CD4-positive, CD25-positive, alpha-beta regulatory T cell (primary cell): Measurements from ENCODE around the gene SNRPB2. TPM values are rescaled to one million over a fixed set of nuclear protein-coding genes. Genes with fewer than 3 reads are reported as not detected.
A peak's percentile ranks its signal among the peaks of the same experiment; 100 is the strongest.

Experiments used
- ATAC-seq, 2 donors: fragments of 150-1000 bp; cut with Tn5 transposase; one replicate each; pipeline ENCODE4 v1.10.0; 2021; ENCODE audit warnings: low read depth in 2 of 2, moderate number of reproducible peaks in 2 of 2, moderate library complexity in 1 of 2
- DNase-seq, 3 donors: peaks; one replicate each; pipeline versions ENCODE4 v3.0.0 to v3.0.0-alpha.2; 2012 to 2022; ENCODE audit warnings: mixed read lengths in 1 of 3
- H3K27ac ChIP-seq: one replicate; pipeline ENCODE4 v1.7.0; 2013; ENCODE audit warnings: mild to moderate bottlenecking, low read length; ENCODE audit not compliant: insufficient read depth, poor library complexity, severe bottlenecking
- H3K27me3 ChIP-seq: one replicate; pipeline ENCODE4 v1.7.0; 2013; ENCODE audit warnings: low read length; ENCODE audit not compliant: control insufficient read depth, insufficient read depth
- H3K36me3 ChIP-seq: one replicate; pipeline ENCODE4 v1.7.0; 2013; ENCODE audit warnings: mild to moderate bottlenecking, low read length, moderate library complexity; ENCODE audit not compliant: control insufficient read depth, insufficient read depth
- H3K4me1 ChIP-seq: 2 replicates; pipeline ENCODE4 v1.7.0; 2013; ENCODE audit warnings: mild to moderate bottlenecking, low read length; ENCODE audit not compliant: insufficient read depth, control insufficient read depth, poor library complexity, severe bottlenecking
- H3K4me3 ChIP-seq: one replicate; pipeline ENCODE4 v1.7.0; 2013; ENCODE audit warnings: low read depth, mild to moderate bottlenecking, low read length, moderate library complexity
- H3K9me3 ChIP-seq, 2 experiments: 1 replicate in 1 of 2; 2 replicates in 1 of 2; pipeline ENCODE4 v1.7.0; 2013; ENCODE audit warnings: low read length in 2 of 2, mild to moderate bottlenecking in 1 of 2, moderate library complexity in 1 of 2; ENCODE audit not compliant: control insufficient read depth in 2 of 2
- H3K27ac Mint-ChIP-seq, 3 donors: one replicate each; pipeline ENCODE4 v1.8.0; 2020 to 2022; ENCODE audit warnings: mild to moderate bottlenecking in 3 of 3, mixed read lengths in 3 of 3, moderate library complexity in 2 of 3
- H3K27me3 Mint-ChIP-seq: one replicate; pipeline ENCODE4 v1.8.0; 2022; ENCODE audit warnings: mild to moderate bottlenecking, mixed read lengths
- H3K36me3 Mint-ChIP-seq: one replicate; pipeline ENCODE4 v1.8.0; 2020; ENCODE audit warnings: mixed read lengths
- H3K4me1 Mint-ChIP-seq, 4 donors: one replicate each; pipeline ENCODE4 v1.8.0; 2020 to 2022; ENCODE audit warnings: mixed read lengths in 4 of 4, mild to moderate bottlenecking in 1 of 4
- H3K4me3 Mint-ChIP-seq, 4 donors: one replicate each; pipeline ENCODE4 v1.8.0; 2020 to 2022; ENCODE audit warnings: mild to moderate bottlenecking in 4 of 4, mixed read lengths in 4 of 4, moderate library complexity in 3 of 4
- H3K9me3 Mint-ChIP-seq, 7 donors: one replicate each; pipeline ENCODE4 v1.8.0; 2020 to 2022; ENCODE audit warnings: mixed read lengths in 7 of 7, mild to moderate bottlenecking in 3 of 7, moderate library complexity in 2 of 7
- polyA plus RNA-seq, 4 donors: library from polyadenylated mRNA; unstranded; fragments of 300-500 nt; fragmentation: Illumina TruSeq; gene quantifications; one replicate each; pipeline ENCODE4 v1.2.3, GENCODE V29; 2021
- total RNA-seq: library from RNA; stranded (reverse); gene quantifications from one replicate; pipeline ENCODE4 v1.2.3, GENCODE V29; 2022

SNRPB2 gene
- total and polyA plus RNA-seq, 5 donors from 2014 or later, result 49.9 to 115 (median 88.1) TPM

DNA sequence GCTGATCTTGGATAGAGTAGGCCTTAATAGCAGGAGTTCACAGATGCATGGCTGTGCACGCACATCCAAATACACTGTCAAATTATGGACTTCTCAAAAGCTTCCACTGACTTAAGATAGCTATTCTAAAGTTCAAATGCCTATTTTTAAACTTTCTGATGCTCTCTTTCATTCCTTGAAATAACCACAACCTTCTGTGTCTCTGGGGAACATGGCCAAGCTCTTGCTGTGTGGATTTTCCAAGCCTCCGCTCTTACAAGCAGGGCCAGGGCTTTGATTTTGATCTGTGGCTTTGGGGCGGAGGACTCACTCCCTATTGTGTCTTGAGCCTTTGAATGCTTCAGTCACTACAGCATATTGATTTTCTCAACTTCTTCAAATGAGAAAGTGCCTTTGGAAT lies 35.7 kb upstream of the SNRPB2 start:
- H3K27me3 ChIP-seq, result peaks cover 3% of the 10 kb centered on the region
- H3K36me3 ChIP-seq, result no peaks in the 10 kb centered on the region
- H3K4me3 ChIP-seq, result no peak overlapping the region
- H3K36me3 Mint-ChIP-seq, result no peaks in the 10 kb centered on the region
- ATAC-seq (no peak), DNase-seq (no peak)
- no peaks in the 10 kb centered on the region for H3K4me1 Mint-ChIP-seq
- H3K9me3 Mint-ChIP-seq, result peaks cover 0 to 5% (median 0%) of the 10 kb centered on the region in 7 donors
- H3K4me3 Mint-ChIP-seq, result no peak overlapping the region
- H3K27ac Mint-ChIP-seq, result no peak overlapping the region
- no peaks in the 10 kb centered on the region for H3K4me1 ChIP-seq
- no peaks in the 10 kb centered on the region for H3K9me3 ChIP-seq
- peaks cover 9% of the 10 kb centered on the region for H3K27me3 Mint-ChIP-seq
- H3K27ac ChIP-seq, result no peak overlapping the region

DNA sequence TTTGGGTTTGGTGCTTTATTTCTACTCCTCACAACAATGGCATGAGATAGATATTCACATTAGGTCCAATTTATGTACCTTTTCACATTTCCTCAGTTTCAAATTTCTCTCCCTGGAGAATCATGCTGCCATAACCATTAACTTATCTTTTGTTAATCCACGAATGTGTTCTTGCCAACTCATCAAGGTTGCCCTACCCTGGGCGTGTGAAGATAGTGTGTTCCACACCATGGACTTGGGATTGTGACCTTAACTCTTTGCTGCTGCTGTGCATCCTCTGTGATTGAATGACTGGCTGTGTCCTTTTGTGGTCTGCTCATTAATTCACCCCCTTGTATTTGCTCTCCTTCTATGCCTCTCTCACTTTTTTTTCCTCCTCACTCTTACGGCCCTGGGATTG lies 34.2 kb upstream of the SNRPB2 start:
- H3K4me3 Mint-ChIP-seq, result no peak overlapping the region
- H3K9me3 Mint-ChIP-seq, result peaks cover 0 to 5% (median 0%) of the 10 kb centered on the region in 7 donors
- no peaks in the 10 kb centered on the region for H3K9me3 ChIP-seq
- H3K27ac ChIP-seq, result no peak overlapping the region
- H3K4me1 ChIP-seq, result no peaks in the 10 kb centered on the region
- H3K36me3 ChIP-seq, result no peaks in the 10 kb centered on the region
- no peaks in the 10 kb centered on the region for H3K4me1 Mint-ChIP-seq
- ATAC-seq (no peak), DNase-seq (no peak)
- no peak overlapping the region for H3K27ac Mint-ChIP-seq
- H3K27me3 Mint-ChIP-seq, result peaks cover 5% of the 10 kb centered on the region
- H3K36me3 Mint-ChIP-seq, result no peaks in the 10 kb centered on the region
- H3K4me3 ChIP-seq, result no peak overlapping the region
- H3K27me3 ChIP-seq, result peaks cover 3% of the 10 kb centered on the region

DNA sequence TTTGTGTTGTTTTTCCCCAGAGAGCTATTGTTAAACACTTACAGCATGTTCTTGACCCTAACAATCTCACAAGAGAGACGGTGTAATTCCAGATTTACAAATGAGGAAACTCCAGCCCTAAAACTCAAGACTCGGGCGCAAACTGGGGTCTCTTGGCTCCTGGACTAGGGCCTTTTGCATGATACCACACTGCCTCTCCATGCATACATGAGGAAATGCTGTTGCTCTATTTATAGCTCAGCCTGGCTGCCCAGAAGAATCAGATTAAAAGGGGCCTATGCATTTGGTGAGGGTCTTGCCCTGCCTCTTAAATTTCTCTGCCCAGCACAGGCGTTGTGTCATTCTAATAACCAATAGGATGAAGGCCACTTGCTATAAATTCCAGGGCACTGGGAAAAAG lies 30.5 kb upstream of the SNRPB2 start:
- peaks cover 9% of the 10 kb centered on the region for H3K27me3 Mint-ChIP-seq
- H3K27me3 ChIP-seq, result peaks cover 3% of the 10 kb centered on the region
- DNase-seq, result no peak

DNA sequence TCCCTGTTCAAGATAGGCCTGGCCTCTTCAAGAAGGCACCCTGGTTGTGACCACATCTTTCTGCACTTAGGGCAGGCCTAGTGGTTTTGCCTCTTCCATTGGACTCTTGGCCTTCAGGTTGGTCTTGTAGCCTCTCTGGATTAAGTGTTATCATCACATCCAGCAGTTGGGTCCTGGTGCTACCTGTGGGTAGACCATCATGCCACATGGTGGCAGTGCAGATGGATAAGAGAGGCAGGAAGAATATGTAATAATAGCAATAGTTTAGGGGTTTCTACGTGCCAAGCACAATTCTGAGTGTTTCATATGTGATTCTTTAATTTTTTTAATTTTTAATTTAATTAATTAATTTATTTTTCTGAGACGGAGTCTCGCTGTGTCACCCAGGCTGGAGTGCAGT lies 28.5 kb upstream of the SNRPB2 start:
- H3K27ac Mint-ChIP-seq, result no peak overlapping the region
- H3K4me3 ChIP-seq, result no peak overlapping the region
- H3K27me3 Mint-ChIP-seq, result peaks cover 12% of the 10 kb centered on the region
- H3K27ac ChIP-seq, result no peak overlapping the region
- peaks cover 0 to 5% of the 10 kb centered on the region in 2 experiments for H3K9me3 ChIP-seq
- DNase-seq, result peak; percentile 2 to 46 (median 35)
- H3K9me3 Mint-ChIP-seq, result peaks cover 0 to 4% (median 2%) of the 10 kb centered on the region in 7 donors
- no peaks in the 10 kb centered on the region for H3K27me3 ChIP-seq
- no peaks in the 10 kb centered on the region for H3K4me1 ChIP-seq
- ATAC-seq, result no peak
- H3K4me3 Mint-ChIP-seq, result no peak overlapping the region
- H3K36me3 ChIP-seq, result no peaks in the 10 kb centered on the region
- peaks cover 6% of the 10 kb centered on the region for H3K36me3 Mint-ChIP-seq
- H3K4me1 Mint-ChIP-seq, result no peaks in the 10 kb centered on the region

More for the DNA sequence above, 30.5 kb upstream of the SNRPB2 start:
- Histone ChIP-seq H3K36me3 (no peaks in the 10 kb centered on the region), H3K4me3 (no peak overlapping the region), H3K27ac (no peak overlapping the region), H3K9me3 (no peaks in the 10 kb centered on the region), H3K4me1 (no peaks in the 10 kb centered on the region)
- no peak overlapping the region for H3K4me3 Mint-ChIP-seq
- no peak for ATAC-seq
- H3K27ac Mint-ChIP-seq, result no peak overlapping the region
- peaks cover 0 to 4% (median 0%) of the 10 kb centered on the region in 7 donors for H3K9me3 Mint-ChIP-seq
- H3K36me3 Mint-ChIP-seq, result no peaks in the 10 kb centered on the region
- H3K4me1 Mint-ChIP-seq, result no peaks in the 10 kb centered on the region

DNA sequence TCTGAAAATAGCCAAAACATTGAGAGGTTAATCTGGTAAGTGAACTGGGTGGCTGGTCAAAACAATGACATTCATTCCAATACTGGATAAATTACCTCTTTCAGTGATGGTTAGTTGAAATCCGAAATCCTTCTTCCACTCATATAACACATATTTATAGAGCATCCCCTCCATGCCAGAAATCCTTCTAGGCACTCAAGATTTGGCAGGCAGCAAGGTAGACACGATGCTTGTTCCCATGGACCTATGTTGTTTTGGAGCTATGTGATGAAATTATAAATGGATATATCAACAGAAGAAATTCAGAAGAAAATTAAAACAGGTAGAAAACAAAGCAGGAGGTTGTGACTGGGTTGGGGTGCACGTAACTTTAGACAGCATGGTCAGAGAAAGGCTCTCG lies 26.3 kb upstream of the SNRPB2 start:
- DNase-seq (no peak), ATAC-seq (no peak)
- H3K27me3 ChIP-seq, result no peaks in the 10 kb centered on the region
- Mint-ChIP-seq H3K9me3 (peaks cover 0 to 8% (median 2%) of the 10 kb centered on the region in 7 donors), H3K36me3 (peaks cover 6% of the 10 kb centered on the region), H3K27me3 (peaks cover 16% of the 10 kb centered on the region), H3K27ac (no peak overlapping the region), H3K4me3 (no peak overlapping the region), H3K4me1 (peaks cover 7 to 15% (median 8%) of the 10 kb centered on the region in 4 donors)
- peaks cover 5% of the 10 kb centered on the region for H3K4me1 ChIP-seq
- H3K4me3 ChIP-seq, result no peak overlapping the region
- peaks cover 0 to 5% of the 10 kb centered on the region in 2 experiments for H3K9me3 ChIP-seq
- H3K36me3 ChIP-seq, result no peaks in the 10 kb centered on the region
- H3K27ac ChIP-seq, result no peak overlapping the region

DNA sequence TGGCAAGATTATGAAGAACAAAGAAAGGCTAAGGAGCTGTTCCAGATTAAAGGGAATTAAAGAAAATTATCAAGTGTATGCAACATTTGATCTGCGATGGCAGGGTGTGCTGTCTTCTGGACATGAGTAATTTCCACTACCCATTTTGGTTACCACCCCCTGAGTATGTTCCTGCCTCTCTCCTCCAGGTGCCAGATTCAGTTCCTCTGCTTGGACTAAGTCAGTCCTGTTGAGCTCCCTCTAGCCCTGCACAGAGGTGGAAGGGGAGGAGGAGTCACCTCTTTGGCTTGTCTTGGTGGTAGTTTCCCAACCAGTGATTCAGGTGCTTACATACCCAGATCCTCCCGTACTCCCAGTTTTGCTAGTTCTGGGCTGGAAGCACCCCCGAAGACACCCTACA lies 22.2 kb upstream of the SNRPB2 start:
- Mint-ChIP-seq H3K4me3 (no peak overlapping the region), H3K27ac (no peak overlapping the region), H3K9me3 (peaks cover 0 to 8% (median 2%) of the 10 kb centered on the region in 7 donors), H3K36me3 (peaks cover 6% of the 10 kb centered on the region), H3K4me1 (peaks cover 16 to 38% (median 23%) of the 10 kb centered on the region in 4 donors), H3K27me3 (peaks cover 24% of the 10 kb centered on the region)
- Histone ChIP-seq H3K36me3 (no peaks in the 10 kb centered on the region), H3K9me3 (peaks cover 0 to 5% of the 10 kb centered on the region in 2 experiments), H3K27me3 (peaks cover 2% of the 10 kb centered on the region), H3K4me3 (no peak overlapping the region), H3K4me1 (peaks cover 18% of the 10 kb centered on the region), H3K27ac (no peak overlapping the region)
- ATAC-seq (no peak), DNase-seq (no peak)

DNA sequence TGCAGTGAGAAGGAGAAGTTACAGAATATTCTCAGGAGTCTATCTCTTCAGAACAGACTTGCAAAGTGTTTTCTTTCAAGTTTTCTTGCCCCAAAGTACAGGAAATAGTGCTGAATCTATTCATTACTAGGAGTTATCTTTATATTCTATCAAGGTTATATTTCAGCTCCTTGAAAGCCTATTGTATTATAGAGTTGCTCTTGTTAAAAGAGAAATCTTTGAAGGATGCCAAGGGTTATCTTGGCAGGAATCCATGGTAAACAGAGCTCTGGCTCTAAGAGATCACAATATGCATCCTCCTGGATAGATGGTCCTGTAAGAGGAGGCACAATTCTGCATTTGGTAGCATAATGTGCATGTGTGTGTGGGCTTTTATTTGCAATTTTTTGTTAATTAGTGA lies 21.2 kb upstream of the SNRPB2 start:
- peaks cover 6% of the 10 kb centered on the region for H3K36me3 Mint-ChIP-seq
- H3K27ac Mint-ChIP-seq, result peak overlapping the region in 2 of 3 donors; percentile 7 to 53
- H3K4me3 Mint-ChIP-seq, result peak overlapping the region in 3 of 4 donors; percentile 11 to 72 (median 70)
- peaks cover 0 to 5% of the 10 kb centered on the region in 2 experiments for H3K9me3 ChIP-seq
- H3K4me3 ChIP-seq, result peak overlapping the region; percentile 63
- peaks cover 16 to 38% (median 23%) of the 10 kb centered on the region in 4 donors for H3K4me1 Mint-ChIP-seq
- no peak for DNase-seq
- no peak for ATAC-seq
- peaks cover 31% of the 10 kb centered on the region for H3K27me3 Mint-ChIP-seq
- no peaks in the 10 kb centered on the region for H3K36me3 ChIP-seq
- peaks cover 2% of the 10 kb centered on the region for H3K27me3 ChIP-seq
- H3K27ac ChIP-seq, result no peak overlapping the region
- H3K9me3 Mint-ChIP-seq, result peaks cover 0 to 8% (median 2%) of the 10 kb centered on the region in 7 donors
- H3K4me1 ChIP-seq, result peaks cover 18% of the 10 kb centered on the region

DNA sequence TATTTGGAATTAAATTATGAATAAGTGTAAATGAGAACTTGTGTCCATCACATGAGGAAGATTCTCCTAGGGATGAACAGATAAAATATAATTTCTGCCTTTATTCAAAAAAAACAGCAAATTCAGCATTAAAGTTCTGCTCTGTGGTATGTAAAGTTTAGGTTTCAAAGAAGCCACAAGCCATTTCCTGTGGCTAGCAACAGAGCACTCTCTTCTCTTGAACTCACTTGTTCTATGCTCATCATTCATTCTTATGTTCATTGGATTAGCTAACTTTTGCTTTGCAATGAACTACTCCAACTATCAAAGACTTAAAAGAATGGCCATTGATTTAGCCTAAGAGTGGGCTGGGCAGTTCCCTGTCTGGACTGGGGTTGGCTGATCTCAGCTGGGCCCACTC lies 20.8 kb upstream of the SNRPB2 start:
- Mint-ChIP-seq H3K9me3 (peaks cover 0 to 8% (median 2%) of the 10 kb centered on the region in 7 donors), H3K4me1 (peaks cover 16 to 38% (median 23%) of the 10 kb centered on the region in 4 donors), H3K4me3 (peak overlapping the region; percentile 2 to 72 (median 40)), H3K36me3 (peaks cover 6% of the 10 kb centered on the region), H3K27me3 (peaks cover 34% of the 10 kb centered on the region), H3K27ac (peak overlapping the region in 2 of 3 donors; percentile 7 to 53)
- no peaks in the 10 kb centered on the region for H3K36me3 ChIP-seq
- H3K9me3 ChIP-seq, result peaks cover 0 to 5% of the 10 kb centered on the region in 2 experiments
- DNase-seq (peak in 2 of 3 donors; percentile 52 to 74), ATAC-seq (peak; percentile 75 to 85)
- peaks cover 18% of the 10 kb centered on the region for H3K4me1 ChIP-seq
- H3K4me3 ChIP-seq, result peak overlapping the region; percentile 63
- H3K27ac ChIP-seq, result no peak overlapping the region
- H3K27me3 ChIP-seq, result peaks cover 2% of the 10 kb centered on the region
